DND-41 (cell line): ENCODE data around the gene TIAL1.
"Not testable (repeated sequence)": the region's sequence is repeated elsewhere in the genome, so short reads cannot be mapped to it uniquely, and the experiment has no call there.

Experiments
- ATAC-seq: fragments of 200-7000 bp; cut with Tn5 transposase; 3 replicates; pipeline ENCODE4 v1.9.1; 2021; ENCODE audit warnings: low read depth; ENCODE audit not compliant: insufficient read depth
- DNase-seq: peaks from one replicate; pipeline ENCODE4 v3.0.0-alpha.2; 2020
- H2AFZ ChIP-seq: 2 replicates; pipeline ENCODE4 v1.6.0; 2012; ENCODE audit warnings: low read depth, low read length
- H3K27ac ChIP-seq: 2 replicates; pipeline ENCODE4 v1.5.1; 2012; ENCODE audit warnings: low read length, inconsistent platforms
- H3K27me3 ChIP-seq: fragments of 200-600 bp; sonication (generic); 2 replicates; pipeline ENCODE4 v1.6.0; 2012; ENCODE audit warnings: low read length, mild to moderate bottlenecking, inconsistent platforms; ENCODE audit not compliant: insufficient read depth, poor library complexity
- H3K36me3 ChIP-seq: 2 replicates; pipeline ENCODE4 v1.5.1; 2012; ENCODE audit warnings: low read length, inconsistent platforms; ENCODE audit not compliant: insufficient read depth
- H3K4me1 ChIP-seq: 2 replicates; pipeline ENCODE4 v1.5.1; 2012; ENCODE audit warnings: mild to moderate bottlenecking, low read length; ENCODE audit not compliant: insufficient read depth
- H3K4me2 ChIP-seq: 2 replicates; pipeline ENCODE4 v1.6.0; 2012; ENCODE audit warnings: mild to moderate bottlenecking, moderate library complexity, low read length, inconsistent platforms; ENCODE audit not compliant: insufficient read depth
- H3K4me3 ChIP-seq, 2 experiments: fragments of 200-600 bp in 1 of 2; shearing (Covaris generic) in 1 of 2; 2 replicates each; pipeline ENCODE4 v1.5.1; 2012 to 2016; ENCODE audit warnings: inconsistent platforms in 2 of 2, low read length in 2 of 2, mild to moderate bottlenecking in 2 of 2, low read depth in 1 of 2, moderate library complexity in 1 of 2
- H3K79me2 ChIP-seq: 2 replicates; pipeline ENCODE4 v1.6.0; 2012; ENCODE audit warnings: low read length, inconsistent platforms; ENCODE audit not compliant: insufficient read depth
- H3K9ac ChIP-seq: 2 replicates; pipeline ENCODE4 v1.6.0; 2012; ENCODE audit warnings: low read depth, mild to moderate bottlenecking, inconsistent platforms, low read length, moderate library complexity
- H3K9me3 ChIP-seq: 2 replicates; pipeline ENCODE4 v1.5.1; 2012; ENCODE audit warnings: low read length, moderate library complexity, mild to moderate bottlenecking, inconsistent platforms; ENCODE audit not compliant: insufficient read depth, severe bottlenecking
- H4K20me1 ChIP-seq: 2 replicates; pipeline ENCODE4 v1.6.0; 2012; ENCODE audit warnings: low read length; ENCODE audit not compliant: insufficient read depth
- EZH2 ChIP-seq: IDR thresholded peaks from 3 replicates; pipeline ENCODE4 v1.6.1; 2012; ENCODE audit warnings: borderline replicate concordance, low read depth, mild to moderate bottlenecking, moderate library complexity, low read length, inconsistent platforms; ENCODE audit not compliant: severe bottlenecking
- TF ChIP-seq, protein P1 (sequence below): IDR thresholded peaks from 2 replicates; pipeline ENCODE4 v1.5.1; 2012; ENCODE audit warnings: borderline replicate concordance, low read length, moderate library complexity, mild to moderate bottlenecking; ENCODE audit not compliant: poor library complexity, severe bottlenecking; ENCODE audit errors: extremely low read depth

Gene TIAL1

DNA sequence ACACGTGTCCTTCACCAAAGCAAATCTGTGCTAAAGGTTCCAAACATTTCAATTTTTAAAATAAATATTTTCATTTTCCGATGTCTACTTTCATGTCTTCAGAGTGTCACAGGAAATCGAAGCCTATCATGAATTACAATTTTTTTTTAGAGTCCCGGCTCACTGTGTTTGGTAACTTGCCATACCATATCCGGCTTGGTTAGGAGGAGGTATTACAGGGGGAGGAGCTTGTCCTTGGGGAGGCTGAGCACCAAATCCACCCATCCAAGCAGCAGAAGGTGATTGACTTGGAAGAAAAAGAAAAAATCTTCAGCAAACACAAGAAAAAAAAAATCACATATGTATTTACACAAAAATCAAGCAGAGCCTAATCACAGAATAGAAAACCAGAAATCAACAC is 21.3 kb downstream of the TIAL1 start:
- DNase-seq (peak; percentile 24), ATAC-seq (peak; percentile 64; the same call in 2 of the 3 replicates)
- H3K79me2 ChIP-seq, result peaks cover 4% of the 10 kb centered on the region; the same call in 1 of the 2 replicates
- H3K27me3 ChIP-seq, result no peaks in the 10 kb centered on the region
- H3K4me3 ChIP-seq, result no peak overlapping the region
- H2AFZ ChIP-seq, result no peak overlapping the region
- no peak overlapping the region for H3K9ac ChIP-seq
- peaks cover 78% of the 10 kb centered on the region for H3K36me3 ChIP-seq
- no peak overlapping the region for H3K4me2 ChIP-seq
- no peaks in the 10 kb centered on the region for H3K4me1 ChIP-seq
- H3K9me3 ChIP-seq, result no peaks in the 10 kb centered on the region
- H3K27ac ChIP-seq, result no peak overlapping the region
- H4K20me1 ChIP-seq, result peaks cover 7% of the 10 kb centered on the region
- TF ChIP-seq, protein P1, sequence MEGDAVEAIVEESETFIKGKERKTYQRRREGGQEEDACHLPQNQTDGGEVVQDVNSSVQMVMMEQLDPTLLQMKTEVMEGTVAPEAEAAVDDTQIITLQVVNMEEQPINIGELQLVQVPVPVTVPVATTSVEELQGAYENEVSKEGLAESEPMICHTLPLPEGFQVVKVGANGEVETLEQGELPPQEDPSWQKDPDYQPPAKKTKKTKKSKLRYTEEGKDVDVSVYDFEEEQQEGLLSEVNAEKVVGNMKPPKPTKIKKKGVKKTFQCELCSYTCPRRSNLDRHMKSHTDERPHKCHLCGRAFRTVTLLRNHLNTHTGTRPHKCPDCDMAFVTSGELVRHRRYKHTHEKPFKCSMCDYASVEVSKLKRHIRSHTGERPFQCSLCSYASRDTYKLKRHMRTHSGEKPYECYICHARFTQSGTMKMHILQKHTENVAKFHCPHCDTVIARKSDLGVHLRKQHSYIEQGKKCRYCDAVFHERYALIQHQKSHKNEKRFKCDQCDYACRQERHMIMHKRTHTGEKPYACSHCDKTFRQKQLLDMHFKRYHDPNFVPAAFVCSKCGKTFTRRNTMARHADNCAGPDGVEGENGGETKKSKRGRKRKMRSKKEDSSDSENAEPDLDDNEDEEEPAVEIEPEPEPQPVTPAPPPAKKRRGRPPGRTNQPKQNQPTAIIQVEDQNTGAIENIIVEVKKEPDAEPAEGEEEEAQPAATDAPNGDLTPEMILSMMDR, result no peak
- TF ChIP-seq EZH2, result no peak

DNA sequence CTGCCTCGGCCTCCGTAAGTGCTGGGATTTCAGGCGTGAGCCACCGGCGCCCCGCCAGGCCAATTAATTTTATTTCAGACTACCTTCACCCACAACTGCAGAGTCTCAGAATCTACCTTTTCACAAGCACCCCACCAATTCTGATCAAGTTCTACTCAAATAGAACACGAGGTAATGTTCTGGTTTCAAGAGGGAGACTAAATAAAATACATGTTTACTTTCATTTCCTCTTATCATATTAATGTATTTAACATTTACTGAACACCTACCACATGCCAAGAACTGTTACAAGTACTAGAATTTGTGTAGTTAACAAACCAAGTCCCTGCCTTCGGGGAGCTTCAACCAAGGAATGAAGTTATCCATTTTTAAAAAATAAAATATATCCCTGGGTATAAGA is 28.8 kb downstream of the TIAL1 start:
- no peaks in the 10 kb centered on the region for H3K9me3 ChIP-seq
- peaks cover 7% of the 10 kb centered on the region; the same call in 1 of the 2 replicates for H3K36me3 ChIP-seq
- TF ChIP-seq, protein P1, result no peak
- TF ChIP-seq EZH2, result no peak
- H3K4me1 ChIP-seq, result no peaks in the 10 kb centered on the region
- no peaks in the 10 kb centered on the region for H4K20me1 ChIP-seq
- no peak overlapping the region for H3K27ac ChIP-seq
- H3K4me2 ChIP-seq, result no peak overlapping the region
- H3K4me3 ChIP-seq, result no peak overlapping the region
- no peak for ATAC-seq
- no peaks in the 10 kb centered on the region for H3K79me2 ChIP-seq
- no peak overlapping the region for H2AFZ ChIP-seq
- H3K27me3 ChIP-seq, result no peaks in the 10 kb centered on the region
- H3K9ac ChIP-seq, result no peak overlapping the region
- DNase-seq, result no peak

DNA sequence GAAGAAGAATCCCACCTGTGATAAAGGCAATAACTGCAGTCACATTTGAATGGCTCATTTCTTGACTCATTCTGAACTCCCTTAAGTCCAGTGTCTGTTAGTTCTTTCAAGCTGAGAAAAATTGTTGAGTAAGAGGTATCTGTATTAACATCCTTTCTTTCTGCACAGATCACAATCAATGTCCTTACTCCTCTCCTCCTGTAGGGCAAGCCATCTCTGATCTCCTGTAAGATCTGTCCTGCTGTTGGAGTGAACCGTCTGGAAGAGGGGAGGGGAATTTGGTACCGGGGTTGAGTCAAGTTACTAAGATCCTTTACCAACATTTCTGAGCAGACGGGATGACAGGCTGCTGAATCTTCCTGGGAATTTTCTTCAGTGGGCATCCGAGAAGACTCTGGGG is 34.7 kb downstream of the TIAL1 start:
- Histone ChIP-seq H4K20me1 (no peaks in the 10 kb centered on the region), H3K9me3 (no peaks in the 10 kb centered on the region), H3K36me3 (no peaks in the 10 kb centered on the region), H3K27ac (no peak overlapping the region), H3K9ac (no peak overlapping the region), H3K27me3 (no peaks in the 10 kb centered on the region), H3K4me3 (no peak overlapping the region), H3K4me2 (no peak overlapping the region), H3K4me1 (no peaks in the 10 kb centered on the region), H2AFZ (no peak overlapping the region), H3K79me2 (no peaks in the 10 kb centered on the region)
- TF ChIP-seq EZH2, result no peak
- TF ChIP-seq, protein P1, result no peak
- DNase-seq (no peak), ATAC-seq (no peak)

DNA sequence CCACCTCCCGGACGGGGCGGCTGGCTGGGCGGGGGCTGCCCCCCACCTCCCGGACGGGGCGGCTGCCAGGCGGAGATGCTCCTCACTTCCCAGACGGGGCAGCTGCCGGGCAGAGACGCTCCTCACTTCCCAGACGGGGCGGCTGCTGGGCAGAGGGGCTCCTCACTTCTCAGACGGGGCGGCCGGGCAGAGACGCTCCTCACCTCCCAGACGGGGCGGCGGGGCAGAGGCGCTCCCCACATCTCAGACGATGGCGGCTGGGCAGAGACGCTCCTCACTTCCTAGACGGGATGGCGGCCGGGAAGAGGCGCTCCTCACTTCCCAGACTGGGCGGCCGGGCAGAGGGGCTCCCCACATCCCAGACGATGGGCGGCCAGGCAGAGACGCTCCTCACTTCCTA is 37.3 kb downstream of the TIAL1 start:
- not testable (repeated sequence) for H3K9me3 ChIP-seq, H3K9ac ChIP-seq, H3K27me3 ChIP-seq, H4K20me1 ChIP-seq, H3K4me2 ChIP-seq, ATAC-seq, H3K4me3 ChIP-seq, H3K4me1 ChIP-seq, H2AFZ ChIP-seq, H3K79me2 ChIP-seq, DNase-seq, H3K36me3 ChIP-seq, H3K27ac ChIP-seq

DNA sequence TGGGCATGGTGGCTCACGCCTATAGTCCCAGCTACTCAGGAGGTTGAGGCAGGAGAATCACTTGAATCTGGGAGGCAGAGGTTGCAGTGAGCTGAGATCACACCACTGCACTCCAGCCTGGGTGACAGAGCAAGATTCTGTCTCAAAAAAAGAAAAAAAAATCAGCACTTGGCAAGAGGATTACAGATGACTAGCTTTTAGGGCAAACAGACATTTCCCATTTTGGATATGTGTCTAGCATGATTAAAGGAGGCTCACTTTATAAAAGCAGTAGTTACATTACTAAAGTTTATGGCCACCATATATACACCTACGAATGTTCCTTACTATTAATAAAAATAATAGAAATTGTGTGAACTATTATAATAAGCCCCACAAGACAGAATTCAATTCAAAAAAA is 40.7 kb downstream of the TIAL1 start:
- not testable (repeated sequence) for DNase-seq, ATAC-seq, H2AFZ ChIP-seq

More for the DNA sequence above, 40.7 kb downstream of the TIAL1 start:
- not testable (repeated sequence) for H3K9me3 ChIP-seq, H3K27ac ChIP-seq, H3K9ac ChIP-seq, H3K4me1 ChIP-seq, H3K36me3 ChIP-seq, H3K4me2 ChIP-seq, H3K4me3 ChIP-seq, H3K27me3 ChIP-seq, H4K20me1 ChIP-seq, H3K79me2 ChIP-seq
